Smooth muscle cell (in vitro differentiated cells): ENCODE data around the gene MGAT4D. TPM values are rescaled to one million over a fixed set of nuclear protein-coding genes. Genes with fewer than 3 reads are reported as not detected.
"Not testable (repeated sequence)": the region's sequence is repeated elsewhere in the genome, so short reads cannot be mapped to it uniquely, and the experiment has no call there.

ENCODE experiments used
- DNase-seq: peaks from one replicate; lab custom pipeline; 2025; ENCODE audit not compliant: unreplicated experiment; lab: John Stamatoyannopoulos, UW
- H2AFZ ChIP-seq: fragments of 200-600 bp; sonication (generic); 2 replicates; pipeline ENCODE4 v1.6.0; 2016; ENCODE audit warnings: antibody characterized with exemption, low read depth, mild to moderate bottlenecking
- H3F3A ChIP-seq: fragments of 200-600 bp; sonication (generic); 2 replicates; pipeline ENCODE4 v1.6.0; 2017; ENCODE audit warnings: antibody characterized with exemption, low read depth
- H3K27ac ChIP-seq: fragments of 200-600 bp; sonication (generic); 2 replicates; pipeline ENCODE4 v1.5.1; 2016; ENCODE audit warnings: low read depth, mild to moderate bottlenecking
- H3K27me3 ChIP-seq: fragments of 200-600 bp; sonication (generic); 2 replicates; pipeline ENCODE4 v1.6.1; 2016; ENCODE audit warnings: low read depth, mild to moderate bottlenecking
- H3K36me3 ChIP-seq: fragments of 200-600 bp; sonication (generic); 2 replicates; pipeline ENCODE4 v1.5.1; 2016; ENCODE audit warnings: low read depth
- H3K4me1 ChIP-seq: fragments of 200-600 bp; sonication (generic); 2 replicates; pipeline ENCODE4 v1.5.1; 2016; ENCODE audit warnings: low read depth
- H3K4me2 ChIP-seq: fragments of 200-600 bp; sonication (generic); 2 replicates; pipeline ENCODE4 v1.6.0; 2016; ENCODE audit warnings: mild to moderate bottlenecking
- H3K4me3 ChIP-seq: fragments of 200-600 bp; sonication (generic); 2 replicates; pipeline ENCODE4 v1.5.1; 2016; ENCODE audit warnings: mild to moderate bottlenecking
- H3K79me2 ChIP-seq: fragments of 200-600 bp; sonication (generic); 2 replicates; pipeline ENCODE4 v1.6.0; 2016; ENCODE audit warnings: low read depth, mild to moderate bottlenecking
- H3K9ac ChIP-seq: fragments of 200-600 bp; sonication (generic); 2 replicates; pipeline ENCODE4 v1.6.0; 2016; ENCODE audit warnings: low read depth
- H3K9me3 ChIP-seq: fragments of 200-600 bp; sonication (generic); replicated peaks from 2 replicates; pipeline ENCODE4 v1.5.1; 2016; ENCODE audit warnings: low read depth
- H4K20me1 ChIP-seq: fragments of 200-600 bp; sonication (generic); 2 replicates; pipeline ENCODE4 v1.6.0; 2016; ENCODE audit warnings: low read depth
- CTCF ChIP-seq: fragments of 200-600 bp; sonication (generic); IDR thresholded peaks from 2 replicates; pipeline ENCODE4 v1.5.1; 2017; ENCODE audit warnings: borderline replicate concordance, mild to moderate bottlenecking, antibody characterized with exemption; ENCODE audit not compliant: insufficient read depth, poor library complexity, severe bottlenecking
- WGBS: methylation state at CpG from one replicate; pipeline ENCODE4 v1.1.7; 2016; ENCODE audit warnings: low lambda C conversion rate; 5-methylcytosine and 5-hydroxymethylcytosine counted together
- polyA plus RNA-seq: library from polyadenylated mRNA; unstranded; fragments of >200 nt; fragmentation: Nextera tagmentation; extraction: Ambion mirVana; gene quantifications from 2 replicates; pipeline ENCODE4 v1.2.1, GENCODE V29; 2016
- total RNA-seq: library from RNA; depleted of rRNA; stranded (reverse); fragments of >200 nt; gene quantifications from 2 replicates; pipeline ENCODE4 v1.2.3, GENCODE V29; 2014

Gene MGAT4D
- total and polyA plus RNA-seq, 2 experiments from 2014 or later, result not detected

- Histone ChIP-seq H3F3A (no peaks in the 10 kb centered on the region), H3K36me3 (no peaks in the 10 kb centered on the region), H3K4me1 (peaks cover 7% of the 10 kb centered on the region), H2AFZ (no peak overlapping the region), H3K9ac (no peak overlapping the region), H3K4me2 (no peak overlapping the region), H3K9me3 (no peaks in the 10 kb centered on the region), H3K79me2 (no peaks in the 10 kb centered on the region), H4K20me1 (no peaks in the 10 kb centered on the region), H3K27ac (no peak overlapping the region), H3K27me3 (peaks cover 48% of the 10 kb centered on the region), H3K4me3 (no peak overlapping the region)
- no peak for DNase-seq
- TF ChIP-seq CTCF, result no peak
These were observed 75.0 kb downstream of the MGAT4D start for GRCh38 chr4:140423106-140423505.

GRCh38 chr4:140413130-140413969 lies 84.7 kb downstream of the MGAT4D start:
- not testable (repeated sequence) for H3F3A ChIP-seq, H3K27me3 ChIP-seq, H3K27ac ChIP-seq, H3K9ac ChIP-seq, H3K4me3 ChIP-seq, DNase-seq, H4K20me1 ChIP-seq, H3K4me2 ChIP-seq, H3K79me2 ChIP-seq, H3K4me1 ChIP-seq, H3K36me3 ChIP-seq, H2AFZ ChIP-seq, H3K9me3 ChIP-seq
- WGBS, result 85% methylated on average over 26 of the region's 32 CpGs

- Histone ChIP-seq H3F3A (no peaks in the 10 kb centered on the region), H3K4me3 (no peak overlapping the region), H3K27me3 (no peaks in the 10 kb centered on the region), H4K20me1 (no peaks in the 10 kb centered on the region), H3K4me1 (no peaks in the 10 kb centered on the region), H3K4me2 (no peak overlapping the region), H3K36me3 (no peaks in the 10 kb centered on the region), H3K9me3 (no peaks in the 10 kb centered on the region), H2AFZ (no peak overlapping the region), H3K27ac (no peak overlapping the region), H3K9ac (no peak overlapping the region), H3K79me2 (no peaks in the 10 kb centered on the region)
- 100% methylated on average over 1 of the region's 1 CpG for WGBS
- DNase-seq, result no peak
- no peak for TF ChIP-seq CTCF
These were observed 89.1 kb downstream of the MGAT4D start for GRCh38 chr4:140408974-140409373.

GRCh38 chr4:140406292-140406691 lies 91.8 kb downstream of the MGAT4D start:
- no peak for DNase-seq
- Histone ChIP-seq H3K9me3 (no peaks in the 10 kb centered on the region), H2AFZ (no peak overlapping the region), H3K9ac (no peak overlapping the region), H3K4me3 (no peak overlapping the region), H3K27ac (no peak overlapping the region), H3K27me3 (no peaks in the 10 kb centered on the region), H3F3A (no peaks in the 10 kb centered on the region), H4K20me1 (no peaks in the 10 kb centered on the region), H3K36me3 (no peaks in the 10 kb centered on the region), H3K79me2 (no peaks in the 10 kb centered on the region), H3K4me1 (no peaks in the 10 kb centered on the region), H3K4me2 (no peak overlapping the region)
- TF ChIP-seq CTCF, result no peak
